ENCODE data around the gene SBSN. TPM values are rescaled to one million over a fixed set of nuclear protein-coding genes. Genes with fewer than 3 reads are reported as not detected.
A peak's percentile ranks its signal among the peaks of the same experiment; 100 is the strongest.

Gene SBSN
- total RNA-seq, 1 experiment from 2014 or later: 0.15 TPM

GRCh38 chr19:35563207-35563829 lies 35.2 kb upstream of the SBSN start, which contains the start of gene ATP4A:
ATP4A (minus strand) TSS chr19:35563658; CDS start chr19:35563629, 29 bp downstream.
- peaks cover 3% of the 10 kb centered on the region for H3K23me2 ChIP-seq (ENCODE audit: insufficient read length, low read depth, low read length, poor library complexity, severe bottlenecking)
- no peak within 1 kb of the TSS for H4K8ac ChIP-seq (replicated peaks; ENCODE audit: insufficient read length, low read depth, low read length)
- DNase-seq: no peak
- H3K27ac ChIP-seq (ENCODE audit: insufficient read length, low read depth, low read length): no peak within 1 kb of the TSS
- no peak within 1 kb of the TSS for H3K56ac ChIP-seq (ENCODE audit: insufficient read length, low read depth, low read length)
- no peak within 1 kb of the TSS for H2AK5ac ChIP-seq (ENCODE audit: insufficient read length, low read length)
- no peak within 1 kb of the TSS for H2BK5ac ChIP-seq (ENCODE audit: insufficient read length, low read length)
- Mint-ChIP-seq H3K4me1 (peaks cover 2 to 9% of the 10 kb centered on the region in 2 experiments; a peak in 3 of 4 replicates), H3K9me3 (peaks cover 0 to 2% of the 10 kb centered on the region in 2 experiments; a peak in 1 of 5 replicates), H3K27ac (peak within 1 kb of the TSS in 1 of 3 experiments; percentile 55; a peak in 3 of 7 replicates), H3K4me3 (no peak within 1 kb of the TSS; a peak in 1 of 5 replicates), H3K27me3 (ENCODE audit: low read depth) (peaks cover 50% of the 10 kb centered on the region), H3K36me3 (ENCODE audit: insufficient read depth in 1 of 3, low read depth in 3 of 3) (no peaks in the 10 kb centered on the region; a peak in 1 of 7 replicates)
- no peak within 1 kb of the TSS for H3T11ph ChIP-seq (ENCODE audit: low read length)
- H2BK12ac ChIP-seq (ENCODE audit: insufficient read length, low read depth, low read length): no peak within 1 kb of the TSS
- H3K23ac ChIP-seq (ENCODE audit: insufficient read length, low read depth, low read length): no peak within 1 kb of the TSS
- no peak within 1 kb of the TSS for H4K5ac ChIP-seq (ENCODE audit: insufficient read length, low read depth, low read length)
- peaks cover 3% of the 10 kb centered on the region; the same call in 1 of the 2 replicates for H3K27me3 ChIP-seq (ENCODE audit: insufficient read depth, low read length)
- no peak within 1 kb of the TSS for H3K4ac ChIP-seq (ENCODE audit: low read depth, low read length)
- no peak within 1 kb of the TSS for H2BK20ac ChIP-seq (ENCODE audit: low read depth, low read length, poor library complexity, severe bottlenecking)
- H2AFZ ChIP-seq (ENCODE audit: low read length): no peak within 1 kb of the TSS
- no peaks in the 10 kb centered on the region for H3K79me1 ChIP-seq (ENCODE audit: insufficient read depth, low read depth, low read length, poor library complexity, severe bottlenecking)
- no peak within 1 kb of the TSS for H3K18ac ChIP-seq (ENCODE audit: insufficient read length, low read depth, low read length)
- TF ChIP-seq, protein P1, sequence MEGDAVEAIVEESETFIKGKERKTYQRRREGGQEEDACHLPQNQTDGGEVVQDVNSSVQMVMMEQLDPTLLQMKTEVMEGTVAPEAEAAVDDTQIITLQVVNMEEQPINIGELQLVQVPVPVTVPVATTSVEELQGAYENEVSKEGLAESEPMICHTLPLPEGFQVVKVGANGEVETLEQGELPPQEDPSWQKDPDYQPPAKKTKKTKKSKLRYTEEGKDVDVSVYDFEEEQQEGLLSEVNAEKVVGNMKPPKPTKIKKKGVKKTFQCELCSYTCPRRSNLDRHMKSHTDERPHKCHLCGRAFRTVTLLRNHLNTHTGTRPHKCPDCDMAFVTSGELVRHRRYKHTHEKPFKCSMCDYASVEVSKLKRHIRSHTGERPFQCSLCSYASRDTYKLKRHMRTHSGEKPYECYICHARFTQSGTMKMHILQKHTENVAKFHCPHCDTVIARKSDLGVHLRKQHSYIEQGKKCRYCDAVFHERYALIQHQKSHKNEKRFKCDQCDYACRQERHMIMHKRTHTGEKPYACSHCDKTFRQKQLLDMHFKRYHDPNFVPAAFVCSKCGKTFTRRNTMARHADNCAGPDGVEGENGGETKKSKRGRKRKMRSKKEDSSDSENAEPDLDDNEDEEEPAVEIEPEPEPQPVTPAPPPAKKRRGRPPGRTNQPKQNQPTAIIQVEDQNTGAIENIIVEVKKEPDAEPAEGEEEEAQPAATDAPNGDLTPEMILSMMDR (conservative IDR thresholded peaks at IDR 0.05): no peak
- H3K4me1 ChIP-seq (ENCODE audit: insufficient read depth, low read length): no peaks in the 10 kb centered on the region
- no peak within 1 kb of the TSS for H2BK120ac ChIP-seq (ENCODE audit: low read depth, low read length, poor library complexity, severe bottlenecking)
- H4K91ac ChIP-seq (ENCODE audit: insufficient read length, low read depth, low read length): no peak within 1 kb of the TSS
- no peak within 1 kb of the TSS for H3K9ac ChIP-seq (ENCODE audit: extremely low read depth, insufficient read length, low read length)
- H3K79me2 ChIP-seq (ENCODE audit: insufficient read depth, low read length): no peaks in the 10 kb centered on the region; the same call in 1 of the 2 replicates
- no peak within 1 kb of the TSS for H3K4me2 ChIP-seq (ENCODE audit: insufficient read depth, insufficient read length, low read length)
- no peak within 1 kb of the TSS for H3K14ac ChIP-seq (ENCODE audit: insufficient read depth, low read length)
- H4K20me1 ChIP-seq (ENCODE audit: control insufficient read depth, insufficient read depth, insufficient read length): no peaks in the 10 kb centered on the region
- WGBS (ENCODE audit: extremely low coverage, insufficient read length, low lambda C conversion rate): no CpG with 5 or more reads among the region's 15 CpGs
- H2BK15ac ChIP-seq (ENCODE audit: low read depth, low read length): no peak within 1 kb of the TSS
- H3K9me3 ChIP-seq (ENCODE audit: control insufficient read depth, low read depth, low read length): no peaks in the 10 kb centered on the region
